Small intestine (tissue), 7 donors: ENCODE results near the gene SYT15. TPM values are rescaled to one million over a fixed set of nuclear protein-coding genes. Genes with fewer than 3 reads are reported as not detected.

ENCODE experiments used
- DNase-seq, 2 donors: peaks; one replicate each; pipeline versions ENCODE4 v3.0.0 to v3.0.0-alpha.2; 2013
- FAIRE-seq: peaks from 2 replicates; lab custom pipeline; 2012; peaks lifted over from hg19 to GRCh38; lab: Jason Lieb, UNC
- H3K27ac ChIP-seq, 3 donors: one replicate each; pipeline ENCODE4 v1.5.1; 2013; ENCODE audit warnings: low read length in 2 of 3, mild to moderate bottlenecking in 2 of 3, control low read depth in 1 of 3, inconsistent platforms in 1 of 3, low read depth in 1 of 3, moderate library complexity in 1 of 3
- H3K27me3 ChIP-seq, 3 donors: one replicate each; pipeline ENCODE4 v1.6.1; 2013; ENCODE audit warnings: low read length in 3 of 3, inconsistent platforms in 1 of 3; ENCODE audit not compliant: control insufficient read depth in 3 of 3, insufficient read depth in 3 of 3
- H3K36me3 ChIP-seq, 3 donors: one replicate each; pipeline ENCODE4 v1.6.1; 2013; ENCODE audit warnings: low read length in 3 of 3, inconsistent platforms in 1 of 3, low read depth in 1 of 3, mild to moderate bottlenecking in 1 of 3, moderate library complexity in 1 of 3; ENCODE audit not compliant: control insufficient read depth in 3 of 3, insufficient read depth in 2 of 3
- H3K4me1 ChIP-seq, 3 donors: one replicate each; pipeline ENCODE4 v1.6.1; 2013; ENCODE audit warnings: low read length in 2 of 3, inconsistent platforms in 1 of 3, low read depth in 1 of 3, mild to moderate bottlenecking in 1 of 3, moderate library complexity in 1 of 3; ENCODE audit not compliant: control insufficient read depth in 3 of 3, insufficient read depth in 2 of 3
- H3K4me3 ChIP-seq, 3 donors: one replicate each; pipeline ENCODE4 v1.5.1; 2013; ENCODE audit warnings: low read length in 3 of 3, control low read depth in 1 of 3, inconsistent platforms in 1 of 3, low read depth in 1 of 3, mild to moderate bottlenecking in 1 of 3, moderate library complexity in 1 of 3
- H3K9me3 ChIP-seq, 2 donors: one replicate each; pipeline ENCODE4 v1.6.1; 2013; ENCODE audit warnings: low read depth in 1 of 2, low read length in 1 of 2; ENCODE audit not compliant: control insufficient read depth in 2 of 2, insufficient read depth in 1 of 2
- WGBS, 3 donors: extraction: QIAGEN DNeasy Blood & Tissue Kit; methylation state at CpG; one replicate each; pipeline ENCODE4 v1.1.7; 2013; 5-methylcytosine and 5-hydroxymethylcytosine counted together
- polyA plus RNA-seq, 4 donors: library from polyadenylated mRNA; stranded (reverse) in 3 of 4; unstranded in 1 of 4; fragments of 200-250 nt in 3 of 4; fragments of 120-200 nt in 1 of 4; gene quantifications; one replicate each; pipeline versions ENCODE4 v1.2.1 to v1.2.3, GENCODE V29; 2013
- donor health status: healthy with polysubstance abuse.
- donor health status: control.
- donor health status: control.
- donor health status: Bipolar disorder and iron deficiency.
- donor health status: healthy.

The SYT15 gene
- polyA plus RNA-seq, 4 donors, result 0.27 to 2.9 (median 1.7) TPM; not detected in 1

DNA sequence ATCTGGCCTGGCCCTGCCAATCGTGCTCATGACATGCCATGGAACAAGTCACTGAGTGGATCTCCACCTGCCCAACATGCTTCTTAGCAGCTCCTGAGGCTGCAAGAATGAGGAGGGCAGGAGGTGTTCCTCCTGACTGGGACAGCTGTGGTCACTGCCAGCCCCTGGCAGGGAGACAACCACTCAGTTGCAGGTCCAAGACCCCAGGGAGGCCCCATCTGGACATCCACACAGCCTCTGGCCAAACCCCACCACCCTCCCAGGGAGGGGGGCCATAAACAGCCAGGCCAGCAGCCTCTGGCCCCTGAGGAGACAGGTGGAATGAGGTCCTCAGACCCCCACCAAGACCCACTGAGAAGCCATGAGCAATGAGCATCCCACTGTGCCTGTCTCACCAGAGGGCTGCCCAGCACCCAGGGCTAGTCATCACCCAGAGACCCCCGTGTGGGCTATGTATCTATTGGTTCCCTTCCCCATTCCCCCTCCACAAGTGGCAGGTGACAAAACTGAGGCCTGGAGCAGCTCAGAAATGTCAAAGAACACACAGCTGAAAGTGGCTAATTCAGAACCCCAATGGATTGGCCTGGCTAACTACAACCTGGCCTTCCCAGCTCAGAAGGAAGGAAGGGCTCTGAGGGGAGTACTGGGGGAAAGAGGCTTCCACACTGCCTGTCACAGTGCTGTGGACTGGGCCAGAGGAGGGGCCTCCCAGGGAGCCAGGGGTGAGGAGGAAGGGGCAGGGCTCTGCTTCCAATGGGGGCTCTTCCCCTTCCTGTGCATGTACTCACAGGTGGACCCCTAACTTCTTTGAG is 25.5 kb upstream of the SYT15 start:
- Histone ChIP-seq H3K4me3 (no peak overlapping the region), H3K9me3 (no peaks in the 10 kb centered on the region), H3K36me3 (peaks cover 0 to 40% (median 0%) of the 10 kb centered on the region in 3 donors), H3K27ac (no peak overlapping the region), H3K4me1 (peaks cover 0 to 9% (median 3%) of the 10 kb centered on the region in 3 donors), H3K27me3 (peaks cover 4 to 17% (median 15%) of the 10 kb centered on the region in 3 donors)
- FAIRE-seq (no peak), DNase-seq (no peak)
- 49 to 64% (median 58%) methylated on average over 2 of the region's 2 CpGs for WGBS, 3 donors

GRCh38 chr10:46554166-46554781 is 24.7 kb upstream of the SYT15 start:
- Histone ChIP-seq H3K4me1 (peaks cover 0 to 9% (median 3%) of the 10 kb centered on the region in 3 donors), H3K4me3 (no peak overlapping the region), H3K27me3 (peaks cover 4 to 20% (median 15%) of the 10 kb centered on the region in 3 donors), H3K36me3 (peaks cover 0 to 40% (median 0%) of the 10 kb centered on the region in 3 donors), H3K27ac (no peak overlapping the region), H3K9me3 (no peaks in the 10 kb centered on the region)
- FAIRE-seq (no peak), DNase-seq (no peak)
- WGBS, 3 donors, result 84 to 91% (median 90%) methylated on average over 7 of the region's 7 CpGs

GRCh38 chr10:46555366-46555712 is 23.6 kb upstream of the SYT15 start:
- H3K27ac ChIP-seq, result no peak overlapping the region
- peaks cover 0 to 29% (median 0%) of the 10 kb centered on the region in 3 donors for H3K36me3 ChIP-seq
- FAIRE-seq (no peak), DNase-seq (no peak)
- peaks cover 0 to 9% (median 3%) of the 10 kb centered on the region in 3 donors for H3K4me1 ChIP-seq
- WGBS, 3 donors, result 25 to 68% (median 42%) methylated on average over 4 of the region's 4 CpGs
- H3K4me3 ChIP-seq, result peak overlapping the region in 2 of 3 donors; percentile 57 to 64
- no peaks in the 10 kb centered on the region for H3K9me3 ChIP-seq
- peaks cover 4 to 23% (median 15%) of the 10 kb centered on the region in 3 donors for H3K27me3 ChIP-seq

DNA sequence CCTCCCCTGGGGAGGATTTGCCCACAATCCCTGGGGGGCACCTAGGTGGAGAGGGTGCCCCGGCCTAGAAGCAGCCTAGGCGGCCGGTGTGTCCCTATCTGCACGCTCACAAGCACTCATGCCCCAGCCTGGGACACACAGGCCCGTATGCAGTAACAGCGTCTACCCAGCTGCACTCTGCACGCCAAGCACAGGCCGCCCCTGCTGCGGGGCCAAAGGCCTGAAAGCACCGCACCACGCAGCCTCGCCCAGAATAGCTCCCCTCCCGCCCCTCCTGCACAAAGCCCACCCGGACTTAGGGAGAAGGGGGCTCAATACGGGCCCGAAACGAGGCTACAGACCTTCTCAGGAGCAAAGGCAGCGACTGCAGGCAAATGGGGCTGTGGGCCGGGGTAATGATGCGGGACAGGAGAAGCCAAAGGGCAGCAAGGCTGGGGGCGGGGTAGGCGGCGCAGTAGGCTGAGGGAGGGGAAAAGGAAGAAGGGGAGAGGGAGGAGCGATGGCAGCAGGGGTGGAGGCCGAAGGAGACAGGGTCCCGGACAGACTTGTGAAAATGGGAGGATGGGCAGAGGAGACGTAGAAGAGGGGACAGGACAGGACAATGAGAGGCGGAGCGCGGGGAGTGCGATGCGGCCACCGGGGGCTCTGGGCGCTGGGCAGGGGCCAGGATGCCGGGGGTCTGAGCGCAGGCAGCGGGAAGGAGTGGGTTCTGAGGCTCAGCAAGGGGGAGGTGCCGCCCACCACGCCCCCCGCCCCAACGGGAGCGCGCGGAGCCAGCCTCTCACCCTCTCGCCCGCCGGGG is 23.0 kb upstream of the SYT15 start:
- FAIRE-seq, result no peak
- Histone ChIP-seq H3K27ac (peak overlapping the region in 2 of 3 donors; percentile 8 to 17), H3K36me3 (peaks cover 0 to 24% (median 0%) of the 10 kb centered on the region in 3 donors), H3K9me3 (no peaks in the 10 kb centered on the region), H3K4me1 (peaks cover 0 to 9% (median 3%) of the 10 kb centered on the region in 3 donors), H3K27me3 (peaks cover 4 to 29% (median 15%) of the 10 kb centered on the region in 3 donors), H3K4me3 (peak overlapping the region; percentile 26 to 64 (median 57))
- WGBS, 3 donors, result 7 to 22% (median 15%) methylated on average over 46 to 47 of the region's 47 CpGs
- peak; percentile 67 to 80 for DNase-seq

- H3K27me3 ChIP-seq, result peaks cover 4 to 31% (median 17%) of the 10 kb centered on the region in 3 donors
- H3K4me3 ChIP-seq, result peak within 1 kb of the TSS; percentile 26 to 64 (median 57)
- FAIRE-seq (no peak), DNase-seq (peak; percentile 74 to 80)
- H3K9me3 ChIP-seq, result no peaks in the 10 kb centered on the region
- 3 to 4% (median 4%) methylated on average over 70 to 74 of the region's 74 CpGs for WGBS, 3 donors
- peaks cover 0 to 16% (median 0%) of the 10 kb centered on the region in 3 donors for H3K36me3 ChIP-seq
- peak within 1 kb of the TSS in 2 of 3 donors; percentile 8 to 17 for H3K27ac ChIP-seq
- H3K4me1 ChIP-seq, result peaks cover 0 to 9% (median 3%) of the 10 kb centered on the region in 3 donors
These were observed 22.2 kb upstream of the SYT15 start, which contains the start of gene GPRIN2 for GRCh38 chr10:46556515-46557318. Gene GPRIN2, minus strand, starts transcription at chr10:46556658. Its CDS starts 5,922 bp downstream, at chr10:46550736.

DNA sequence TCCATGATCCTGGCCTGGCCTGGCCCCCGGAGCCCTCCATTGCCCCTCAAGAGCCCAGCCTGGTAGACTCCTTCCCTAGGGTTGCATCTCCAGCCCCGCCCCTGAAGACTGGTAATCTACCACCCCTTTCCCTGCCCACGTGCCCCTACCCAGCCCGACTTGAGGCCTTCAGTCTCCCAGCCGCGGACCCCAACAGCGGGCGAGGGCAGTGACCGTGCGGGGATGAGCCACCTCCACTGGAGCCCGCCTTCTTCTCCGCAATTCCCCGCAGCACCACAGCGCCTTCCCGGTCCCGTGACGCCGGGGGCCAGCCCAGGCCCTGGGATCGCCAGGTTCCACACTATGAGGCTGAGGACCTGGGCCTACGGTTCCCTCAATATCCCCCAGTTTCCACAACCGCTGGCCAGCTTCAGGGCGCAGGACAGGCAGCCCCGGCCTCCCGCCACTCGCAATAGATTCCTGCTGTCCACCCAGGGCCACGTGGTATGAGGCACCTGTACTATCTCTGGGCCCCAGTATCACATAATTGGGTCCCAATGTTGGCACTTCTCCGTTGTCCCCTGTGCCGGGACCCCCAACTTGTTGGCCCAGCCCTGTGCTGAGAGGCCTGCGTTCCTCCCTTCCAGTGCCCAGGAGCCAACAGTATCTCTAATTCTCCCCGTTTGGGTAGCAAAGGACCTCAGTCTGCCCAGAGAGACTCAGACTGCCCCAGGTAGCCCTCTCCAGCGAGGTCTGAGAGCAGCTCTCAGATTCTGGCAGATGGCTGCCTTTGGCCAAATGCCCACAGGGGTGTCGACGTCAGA is 21.4 kb upstream of the SYT15 start:
- 87 to 89% (median 89%) methylated on average over 33 of the region's 33 CpGs for WGBS, 3 donors
- FAIRE-seq (no peak), DNase-seq (no peak)
- H3K36me3 ChIP-seq, result peaks cover 0 to 8% (median 0%) of the 10 kb centered on the region in 3 donors
- no peak overlapping the region for H3K4me3 ChIP-seq
- peaks cover 4 to 31% (median 17%) of the 10 kb centered on the region in 3 donors for H3K27me3 ChIP-seq
- H3K9me3 ChIP-seq, result no peaks in the 10 kb centered on the region
- H3K4me1 ChIP-seq, result peaks cover 0 to 9% (median 3%) of the 10 kb centered on the region in 3 donors
- no peak overlapping the region for H3K27ac ChIP-seq

- Histone ChIP-seq H3K9me3 (no peaks in the 10 kb centered on the region), H3K4me3 (no peak overlapping the region), H3K4me1 (peaks cover 0 to 9% (median 3%) of the 10 kb centered on the region in 3 donors), H3K27me3 (peaks cover 4 to 31% (median 17%) of the 10 kb centered on the region in 3 donors), H3K36me3 (peaks cover 0 to 5% (median 0%) of the 10 kb centered on the region in 3 donors), H3K27ac (no peak overlapping the region)
- FAIRE-seq, result no peak
- DNase-seq, result no peak
- 43 to 52% (median 45%) methylated on average over 1 of the region's 1 CpG for WGBS, 3 donors
These were observed 20.9 kb upstream of the SYT15 start for GRCh38 chr10:46558122-46558391.
